K562 (cell line): ENCODE results near the gene NRF1.

Experiments
- CAMTA2 ChIP-seq: fragments of 250-450 bp; sonication (Bioruptor Pico); conservative IDR thresholded peaks from 2 replicates; pipeline ENCODE4 v1.5.1; 2022
- CHD2 ChIP-seq: IDR thresholded peaks from 2 replicates; pipeline ENCODE4 v1.6.1; 2011; ENCODE audit warnings: low read depth, low read length
- CREB3 ChIP-seq: fragments of 450-650 bp; conservative IDR thresholded peaks from 2 replicates; pipeline ENCODE4 v1.6.1; 2016; ENCODE audit warnings: missing genetic modification characterization, low read depth, mild to moderate bottlenecking, missing compliant biosample characterization, moderate library complexity
- CTCF ChIP-seq, 3 experiments: IDR thresholded peaks in 2 of 3; conservative IDR thresholded peaks in 1 of 3; 2 replicates each; pipeline ENCODE4 v1.5.1; 2011 to 2012; ENCODE audit warnings: low read length in 3 of 3, mild to moderate bottlenecking in 3 of 3, control low read depth in 2 of 3, improper control_type of control experiment in 1 of 3, inconsistent platforms in 1 of 3, low read depth in 1 of 3, mixed read lengths in 1 of 3, moderate library complexity in 1 of 3; ENCODE audit not compliant: insufficient read depth in 2 of 3
- EP300 ChIP-seq: IDR thresholded peaks from 2 replicates; pipeline ENCODE4 v1.6.1; 2012; ENCODE audit warnings: low read length, improper control_type of control experiment
- SMAD4 ChIP-seq: fragments of 250-450 bp; sonication (Bioruptor Pico); conservative IDR thresholded peaks from 2 replicates; pipeline ENCODE4 v1.8.0; 2021; ENCODE audit warnings: inconsistent platforms, mild to moderate bottlenecking, moderate library complexity
- TBL1XR1 ChIP-seq, 2 experiments: IDR thresholded peaks; 2 replicates each; pipeline ENCODE4 v1.6.1; 2012; ENCODE audit warnings: improper control_type of control experiment in 2 of 2, low read length in 2 of 2, mild to moderate bottlenecking in 1 of 2
- TCF3 ChIP-seq: sonication (generic); formaldehyde crosslinking; IDR thresholded peaks from 2 replicates; pipeline ENCODE4 v1.4.0; 2020; ENCODE audit warnings: mild to moderate bottlenecking, missing genetic modification reagents
- ZBTB33 ChIP-seq: sonication (generic); formaldehyde crosslinking; IDR thresholded peaks from 2 replicates; pipeline ENCODE4 v1.8.1; 2023; ENCODE audit warnings: mild to moderate bottlenecking, missing genetic modification reagents
- ZFP30 ChIP-seq: fragments of 250-450 bp; sonication (Bioruptor Pico); IDR thresholded peaks from 2 replicates; pipeline ENCODE4 v1.8.0; 2022; ENCODE audit warnings: moderate library complexity, mild to moderate bottlenecking, inconsistent platforms, borderline replicate concordance
- ZNF586 ChIP-seq: fragments of 450-650 bp; formaldehyde crosslinking; conservative IDR thresholded peaks from 2 replicates; pipeline ENCODE4 v1.4.0; 2020; ENCODE audit warnings: mild to moderate bottlenecking, moderate library complexity

GRCh38 chr7:129606803-129607202, 4.7 kb upstream of the NRF1 start:
- no peak for TF ChIP-seq ZNF586 (CRISPR knock-in tag)
- no peak for TF ChIP-seq ZBTB33 (CRISPR knock-in tag)
- no peak for TF ChIP-seq ZFP30 (CRISPR knock-in tag)
- TF ChIP-seq CTCF (IDR thresholded peaks at IDR 0.05 in 2 of 3, conservative IDR thresholded peaks at IDR 0.05 in 1 of 3; ENCODE audit: insufficient read depth in 2 of 3, low read depth in 1 of 3, low read length in 3 of 3), result no peak
- no peak for TF ChIP-seq CAMTA2
- TF ChIP-seq CHD2, result no peak
- no peak for TF ChIP-seq TBL1XR1 (IDR thresholded peaks at IDR 0.05; ENCODE audit: low read length in 2 of 2)
- no peak for TF ChIP-seq SMAD4 (CRISPR knock-in tag)
- no peak for TF ChIP-seq TCF3 (CRISPR knock-in tag)
- TF ChIP-seq EP300, result no peak
- TF ChIP-seq CREB3 (tag), result no peak
